Activated B cell treated with CpG ODN at 0.5 μM for 24 hours (primary cell): ENCODE data around the gene EPS8L3. TPM values are rescaled to one million over a fixed set of nuclear protein-coding genes. Genes with fewer than 3 reads are reported as not detected.

Experiments
- ATAC-seq: fragments of 200-7000 bp; cut with Tn5 transposase; one replicate; pipeline ENCODE4 v1.10.0; 2021; ENCODE audit warnings: low read depth, mild to moderate bottlenecking, moderate library complexity
- CTCF ChIA-PET: fragments of 350-600 bp; sonication (Branson Sonifier 250); formaldehyde crosslinking; loops from one replicate; lab custom pipeline; 2021; ENCODE audit warnings: antibody characterized with exemption; lab: Charles Lee
- POLR2A ChIA-PET: fragments of 350-600 bp; sonication (Branson Sonifier 250); formaldehyde crosslinking; loops from one replicate; lab custom pipeline; 2021; ENCODE audit warnings: antibody characterized with exemption; lab: Charles Lee
- DNase-seq: peaks from one replicate; pipeline ENCODE4 v3.0.0; 2022
- H3K27ac Mint-ChIP-seq: one replicate; pipeline ENCODE4 v1.8.0; 2020; ENCODE audit warnings: mixed read lengths
- H3K27me3 Mint-ChIP-seq: one replicate; pipeline ENCODE4 v1.8.0; 2021; ENCODE audit warnings: mixed read lengths
- H3K36me3 Mint-ChIP-seq: one replicate; pipeline ENCODE4 v1.8.0; 2021; ENCODE audit warnings: low read depth, mixed read lengths
- H3K4me1 Mint-ChIP-seq: one replicate; pipeline ENCODE4 v1.8.0; 2021; ENCODE audit warnings: mixed read lengths
- H3K4me3 Mint-ChIP-seq: one replicate; pipeline ENCODE4 v1.8.0; 2020; ENCODE audit warnings: mild to moderate bottlenecking, mixed read lengths
- H3K9me3 Mint-ChIP-seq: one replicate; pipeline ENCODE4 v1.8.0; 2020; ENCODE audit warnings: mixed read lengths
- intact Hi-C: fragments of 100-400 bp; cut with micrococcal nuclease; formaldehyde crosslinking; loops from one replicate; pipeline ENCODE4 v1.15.1; 2024
- total RNA-seq: library from RNA; stranded (reverse); gene quantifications from 2 replicates; pipeline ENCODE4 v1.2.3, GENCODE V29; 2022
- TF ChIP-seq, protein P1 (sequence below): fragments of 200-600 bp; IDR thresholded peaks from one replicate; pipeline ENCODE4 v1.8.0; 2022; ENCODE audit warnings: antibody characterized with exemption, mild to moderate bottlenecking

EPS8L3 gene
- total RNA-seq, 1 donor from 2014 or later = not detected

DNA sequence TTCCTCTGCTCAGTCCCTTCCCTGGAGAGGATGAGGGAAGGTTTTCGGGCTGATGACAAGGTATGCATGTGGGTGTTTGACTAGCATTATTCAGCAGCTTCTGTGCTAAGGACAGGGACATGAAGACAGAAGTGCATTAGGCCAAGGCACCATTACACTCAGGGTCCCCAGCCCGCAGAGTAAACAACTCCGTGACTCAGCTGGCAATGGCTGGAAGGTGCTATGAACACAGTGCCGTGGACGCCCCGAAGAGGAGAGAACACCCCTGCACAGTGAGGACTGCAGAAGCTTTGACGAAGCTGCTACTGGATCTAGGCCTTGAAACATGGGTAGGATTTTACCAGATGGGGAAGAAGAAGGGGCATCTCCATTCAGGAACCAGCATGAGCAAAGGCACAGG lies 13.7 kb upstream of the EPS8L3 start:
- ATAC-seq = no peak
- DNase-seq = no peak

DNA sequence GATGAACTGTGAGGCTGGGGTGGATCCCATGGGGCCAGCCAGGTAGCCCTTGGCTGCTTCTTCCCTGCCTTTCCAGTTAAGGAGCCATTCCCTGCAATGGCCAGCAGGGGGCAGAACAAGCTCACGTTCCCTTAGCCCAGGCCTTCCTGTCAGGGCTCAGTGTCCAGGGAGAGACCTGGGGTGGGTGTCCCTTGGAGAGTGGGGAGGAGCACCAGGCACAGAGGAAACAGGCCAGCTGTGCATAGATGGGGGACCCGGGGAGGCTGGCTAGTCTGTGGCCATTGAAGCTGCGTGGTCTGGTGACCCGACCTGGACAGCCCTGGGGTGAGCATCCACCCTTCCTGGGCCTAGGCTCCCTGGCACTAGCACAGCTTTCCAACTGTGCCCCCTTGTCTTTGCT lies 13.2 kb upstream of the EPS8L3 start:
- intact Hi-C loops = loop anchor here (1.0 to 2.0 kb wide), 4 partner anchors 130 to 257 kb away; partner anchors contain the start of genes AHCYL1 and STRIP1
- peak; percentile 58 for DNase-seq
- H3K27me3 Mint-ChIP-seq = peaks cover 7% of the 10 kb centered on the region
- peaks cover 3% of the 10 kb centered on the region for H3K4me1 Mint-ChIP-seq
- TF ChIP-seq, protein P1, sequence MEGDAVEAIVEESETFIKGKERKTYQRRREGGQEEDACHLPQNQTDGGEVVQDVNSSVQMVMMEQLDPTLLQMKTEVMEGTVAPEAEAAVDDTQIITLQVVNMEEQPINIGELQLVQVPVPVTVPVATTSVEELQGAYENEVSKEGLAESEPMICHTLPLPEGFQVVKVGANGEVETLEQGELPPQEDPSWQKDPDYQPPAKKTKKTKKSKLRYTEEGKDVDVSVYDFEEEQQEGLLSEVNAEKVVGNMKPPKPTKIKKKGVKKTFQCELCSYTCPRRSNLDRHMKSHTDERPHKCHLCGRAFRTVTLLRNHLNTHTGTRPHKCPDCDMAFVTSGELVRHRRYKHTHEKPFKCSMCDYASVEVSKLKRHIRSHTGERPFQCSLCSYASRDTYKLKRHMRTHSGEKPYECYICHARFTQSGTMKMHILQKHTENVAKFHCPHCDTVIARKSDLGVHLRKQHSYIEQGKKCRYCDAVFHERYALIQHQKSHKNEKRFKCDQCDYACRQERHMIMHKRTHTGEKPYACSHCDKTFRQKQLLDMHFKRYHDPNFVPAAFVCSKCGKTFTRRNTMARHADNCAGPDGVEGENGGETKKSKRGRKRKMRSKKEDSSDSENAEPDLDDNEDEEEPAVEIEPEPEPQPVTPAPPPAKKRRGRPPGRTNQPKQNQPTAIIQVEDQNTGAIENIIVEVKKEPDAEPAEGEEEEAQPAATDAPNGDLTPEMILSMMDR = peak; percentile 74
- H3K9me3 Mint-ChIP-seq = peaks cover 7% of the 10 kb centered on the region
- CTCF ChIA-PET = interaction anchor here (0.7 to 14.9 kb wide), 21 partner anchors 8 to 256 kb away, joined by 3 to 379 read pairs (median 5); partner anchors contain the start of gene AHCYL1
- POLR2A ChIA-PET = interaction anchor here (1.2 to 2.2 kb wide), 2 partner anchors 207 to 258 kb away, joined by 6 to 22 read pairs; partner anchors contain the start of genes AHCYL1 and STRIP1
- H3K4me3 Mint-ChIP-seq = no peak overlapping the region
- no peaks in the 10 kb centered on the region for H3K36me3 Mint-ChIP-seq
- ATAC-seq = peak; percentile 90
- H3K27ac Mint-ChIP-seq = no peak overlapping the region

More for the DNA sequence above, 13.7 kb upstream of the EPS8L3 start:
- peaks cover 7% of the 10 kb centered on the region for H3K27me3 Mint-ChIP-seq
- CTCF ChIA-PET = interaction anchor here (0.7 to 14.9 kb wide), 21 partner anchors 8 to 255 kb away, joined by 3 to 379 read pairs (median 5); partner anchors contain the start of gene AHCYL1
- intact Hi-C loops = loop anchor here (1.0 to 2.0 kb wide), 3 partner anchors 129 to 234 kb away; partner anchors contain the start of gene AHCYL1
- no peak overlapping the region for H3K4me3 Mint-ChIP-seq
- peaks cover 3% of the 10 kb centered on the region for H3K4me1 Mint-ChIP-seq
- TF ChIP-seq, protein P1 = no peak
- H3K27ac Mint-ChIP-seq = no peak overlapping the region
- H3K9me3 Mint-ChIP-seq = peaks cover 7% of the 10 kb centered on the region
- POLR2A ChIA-PET = interaction anchor here (1.2 to 2.2 kb wide), 2 partner anchors 207 to 257 kb away, joined by 6 to 22 read pairs; partner anchors contain the start of genes AHCYL1 and STRIP1
- no peaks in the 10 kb centered on the region for H3K36me3 Mint-ChIP-seq

DNA sequence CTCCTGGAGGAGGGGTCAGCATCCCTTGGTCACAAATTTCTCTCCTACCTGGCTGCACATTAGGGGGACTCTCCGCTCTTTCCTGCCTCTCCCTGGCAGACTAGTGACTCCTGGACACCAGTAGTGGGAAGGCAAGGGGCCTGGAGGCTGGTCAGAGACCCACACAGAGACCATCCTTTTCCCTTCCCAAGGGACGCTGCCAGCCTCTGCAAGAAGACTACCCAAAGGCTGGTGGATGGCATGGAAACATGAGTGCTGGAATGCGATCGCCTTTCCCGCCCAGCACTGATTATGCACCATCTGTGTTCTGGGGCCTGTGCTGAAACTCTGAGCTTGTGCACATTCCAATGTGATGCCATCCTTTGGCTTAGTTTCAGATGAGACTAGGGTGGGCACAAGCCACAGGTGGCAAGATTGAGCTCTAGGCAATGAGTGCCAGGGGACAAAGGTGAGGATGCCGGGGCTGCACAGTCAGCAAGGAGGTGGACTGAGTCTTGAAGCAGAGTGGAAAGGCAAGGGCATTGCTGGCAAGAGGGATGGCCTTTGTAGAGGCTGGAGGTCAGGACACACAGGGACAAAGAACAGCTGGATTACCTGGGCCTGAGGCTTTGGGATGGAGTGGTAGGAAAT lies 12.6 kb upstream of the EPS8L3 start:
- Mint-ChIP-seq H3K36me3 (no peaks in the 10 kb centered on the region), H3K4me1 (peaks cover 3% of the 10 kb centered on the region), H3K9me3 (peaks cover 7% of the 10 kb centered on the region), H3K27ac (no peak overlapping the region), H3K4me3 (no peak overlapping the region), H3K27me3 (peaks cover 7% of the 10 kb centered on the region)
- ChIA-PET CTCF (interaction anchor here (1.0 to 14.9 kb wide), 17 partner anchors 8 to 256 kb away, joined by 3 to 379 read pairs (median 5); partner anchors contain the start of gene AHCYL1), POLR2A (interaction anchor here (2.2 kb wide), 1 partner anchor 208 kb away, joined by 22 read pairs; the partner anchor contains the start of gene AHCYL1)
- TF ChIP-seq, protein P1 = no peak
- no peak for DNase-seq
- intact Hi-C loops = loop anchor here (1.0 to 2.0 kb wide), 2 partner anchors 130 to 258 kb away; partner anchors contain the start of gene STRIP1
- ATAC-seq = no peak

DNA sequence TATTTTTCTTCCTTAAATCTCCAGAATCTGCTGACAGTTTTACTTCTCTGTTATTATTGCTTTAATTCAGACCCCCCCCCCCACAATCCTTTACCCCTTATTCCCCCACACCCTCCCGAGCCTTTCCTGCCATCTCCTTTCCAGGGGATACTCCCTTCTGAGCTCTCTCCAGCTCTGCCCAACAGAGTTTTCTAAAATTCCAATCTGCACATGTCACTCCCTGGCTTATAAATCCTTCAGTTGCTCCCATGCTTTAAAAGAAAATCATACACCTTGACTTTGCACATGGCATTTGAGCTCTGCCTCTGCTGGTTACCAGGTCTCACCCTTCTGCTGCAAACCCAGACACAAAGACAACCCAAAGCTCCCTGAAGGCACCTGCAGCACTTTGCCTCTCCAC lies 11.7 kb upstream of the EPS8L3 start:
- ChIA-PET CTCF (interaction anchor here (1.2 to 14.9 kb wide), 5 partner anchors 125 to 236 kb away, joined by 4 to 379 read pairs (median 71); partner anchors contain the start of gene AHCYL1), POLR2A (interaction anchor here (0.5 to 1.7 kb wide), 2 partner anchors 36 to 209 kb away, joined by 4 to 6 read pairs; partner anchors contain the start of gene AHCYL1)
- H3K27ac Mint-ChIP-seq = no peak overlapping the region
- ATAC-seq (no peak), DNase-seq (no peak)
- peaks cover under 1% of the 10 kb centered on the region for H3K9me3 Mint-ChIP-seq
- no peak overlapping the region for H3K4me3 Mint-ChIP-seq
- H3K36me3 Mint-ChIP-seq = no peaks in the 10 kb centered on the region
- H3K27me3 Mint-ChIP-seq = peaks cover 7% of the 10 kb centered on the region
- TF ChIP-seq, protein P1 = no peak
- intact Hi-C loops = no loop called here
- H3K4me1 Mint-ChIP-seq = peaks cover 3% of the 10 kb centered on the region
